Esophagus muscularis mucosa (tissue), 3 donors: ENCODE results near the gene APOO.

Experiments
- CTCF ChIP-seq, 3 experiments: fragments of 200-600 bp in 2 of 3; fragments of 450-650 bp in 1 of 3; sonication (generic) in 2 of 3; IDR thresholded peaks; one replicate each; pipeline ENCODE4 v1.5.1; 2017 to 2019; ENCODE audit warnings: antibody characterized with exemption in 3 of 3, mild to moderate bottlenecking in 2 of 3, moderate library complexity in 1 of 3
- POLR2A ChIP-seq: fragments of 450-650 bp; IDR thresholded peaks from one replicate; pipeline ENCODE4 v1.6.1; 2017; ENCODE audit warnings: antibody characterized with exemption, moderate library complexity, mild to moderate bottlenecking, low read depth
- POLR2AphosphoS5 ChIP-seq, 2 donors: sonication (generic); formaldehyde crosslinking; IDR thresholded peaks; one replicate each; pipeline ENCODE4 v1.6.1; 2017; ENCODE audit warnings: antibody characterized with exemption in 2 of 2

- TF ChIP-seq CTCF (IDR thresholded peaks at IDR 0.05) = no peak
- no peak for TF ChIP-seq POLR2AphosphoS5 (IDR thresholded peaks at IDR 0.05)
- TF ChIP-seq POLR2A = no peak
Observed at GRCh38 chrX:23783589-23784469, 123.9 kb downstream of the APOO start.
